ENCODE results near the gene NTRK3. TPM values are rescaled to one million over a fixed set of nuclear protein-coding genes. Genes with fewer than 3 reads are reported as not detected.

Gene NTRK3
- total and polyA plus RNA-seq, 2 of the 8 experiments (the other 6 are each of a cell fraction or from before 2014, with no cell fraction given), result 4.5 to 6.8 TPM

DNA sequence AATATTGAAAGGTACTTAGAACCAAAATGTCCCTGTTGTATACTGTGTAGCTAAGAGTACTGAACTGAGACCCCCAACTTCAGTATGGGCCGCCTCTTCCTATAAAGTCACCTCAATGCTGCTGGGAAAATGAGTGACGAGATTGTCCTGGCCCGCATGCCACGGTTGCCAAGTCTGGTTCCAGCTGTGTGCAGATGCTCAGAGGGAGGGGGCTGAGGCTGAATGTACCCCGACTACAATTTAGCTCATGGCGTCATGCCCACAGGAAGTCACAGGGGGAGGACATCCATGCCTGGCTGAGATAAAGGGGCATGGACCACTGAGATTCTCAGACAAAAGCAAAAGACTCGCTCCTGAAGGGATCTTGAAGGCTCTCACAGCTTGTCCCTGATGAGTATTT lies 271.1 kb downstream of the NTRK3 start:
- Histone ChIP-seq H3K27me3 (replicated peaks in 1 of 4; ENCODE audit: control insufficient read depth in 3 of 4, extremely low read depth in 1 of 4, insufficient read depth in 3 of 4, low read length in 3 of 4) (no peaks in the 10 kb centered on the region), H3K27ac (ENCODE audit: low read depth, low read length) (no peak overlapping the region), H2AK5ac (ENCODE audit: low read depth, low read length) (no peak overlapping the region), H3K4ac (replicated peaks; ENCODE audit: insufficient read length, low read depth, low read length) (no peak overlapping the region), H4K8ac (ENCODE audit: extremely low read depth, insufficient read depth, low read length) (no peak overlapping the region), H3K79me1 (ENCODE audit: low read depth, low read length) (no peaks in the 10 kb centered on the region), H3K4me3 (ENCODE audit: extremely low read depth in 1 of 4, insufficient read depth in 2 of 4, low read depth in 3 of 4, low read length in 4 of 4) (no peak overlapping the region), H3K56ac (replicated peaks; ENCODE audit: insufficient read length, low read depth, low read length) (no peak overlapping the region), H4K5ac (ENCODE audit: insufficient read length, low read depth, low read length) (no peak overlapping the region), H3K23ac (ENCODE audit: insufficient read length) (no peak overlapping the region), H2BK120ac (replicated peaks; ENCODE audit: low read depth, low read length) (no peak overlapping the region), H3K14ac (ENCODE audit: insufficient read length) (no peak overlapping the region), H3K79me2 (ENCODE audit: control insufficient read depth in 1 of 2, insufficient read depth in 2 of 2, low read length in 2 of 2) (no peaks in the 10 kb centered on the region), H2BK12ac (ENCODE audit: low read depth, low read length) (no peak overlapping the region), H2BK15ac (ENCODE audit: low read length) (no peak overlapping the region), H3K9me3 (ENCODE audit: insufficient read depth in 2 of 2, low read depth in 1 of 2, low read length in 1 of 2) (no peaks in the 10 kb centered on the region), H4K91ac (replicated peaks; ENCODE audit: insufficient read length, low read length) (no peak overlapping the region), H3K9ac (replicated peaks in 1 of 4; ENCODE audit: extremely low read depth in 1 of 4, low read depth in 3 of 4, low read length in 3 of 4) (no peak overlapping the region), H3K23me2 (ENCODE audit: low read depth, low read length) (no peaks in the 10 kb centered on the region), H3K36me3 (ENCODE audit: control insufficient read depth in 2 of 4, insufficient read depth in 4 of 4, low read length in 3 of 4) (no peaks in the 10 kb centered on the region), H2BK5ac (ENCODE audit: low read depth, low read length) (no peak overlapping the region), H2AFZ (ENCODE audit: low read length) (no peak overlapping the region), H4K20me1 (replicated peaks in 1 of 2; ENCODE audit: control insufficient read depth in 1 of 2, insufficient read depth in 2 of 2, low read length in 2 of 2) (no peaks in the 10 kb centered on the region), H3K18ac (ENCODE audit: extremely low read depth, low read length) (no peak overlapping the region), H3K4me2 (ENCODE audit: insufficient read depth in 1 of 2, low read depth in 2 of 2, low read length in 2 of 2) (no peak overlapping the region), H3K4me1 (replicated peaks in 1 of 4; ENCODE audit: control insufficient read depth in 3 of 4, insufficient read depth in 4 of 4, low read length in 3 of 4) (no peaks in the 10 kb centered on the region), H2BK20ac (ENCODE audit: low read length) (no peak overlapping the region)
- DNase-seq (ENCODE audit: low read depth in 1 of 2, low spot score in 2 of 2), result no peak
- ChIA-PET POLR2A (ENCODE audit: partially characterized antibody) (no interaction called here), CTCF (ENCODE audit: partially characterized antibody) (interaction anchor here (1.2 to 1.6 kb wide), 2 partner anchors 12 to 19 kb away, joined by 3 to 4 read pairs; no protein-coding TSS in a partner anchor)
- FAIRE-seq, result no peak
- 96% methylated on average over 7 of the region's 7 CpGs; no CpG with 5 or more reads in 1 of the 2 experiments for WGBS, 2 experiments (ENCODE audit: extremely low coverage in 1 of 2, insufficient coverage in 1 of 2, insufficient read length in 1 of 2, insufficient replicate concordance in 2 of 2, low coverage in 1 of 2, low lambda C conversion rate in 2 of 2, missing lambda C conversion rate in 1 of 2)
- no peak for TF ChIP-seq GABPA (IDR thresholded peaks at IDR 0.05; ENCODE audit: borderline replicate concordance, insufficient read depth, low read length)
- TF ChIP-seq GTF2F1 (IDR thresholded peaks at IDR 0.05; ENCODE audit: borderline replicate concordance, low read depth, low read length), result no peak
- TF ChIP-seq POU5F1 (IDR thresholded peaks at IDR 0.05; ENCODE audit: low read depth, low read length), result no peak
- TF ChIP-seq, protein P1, sequence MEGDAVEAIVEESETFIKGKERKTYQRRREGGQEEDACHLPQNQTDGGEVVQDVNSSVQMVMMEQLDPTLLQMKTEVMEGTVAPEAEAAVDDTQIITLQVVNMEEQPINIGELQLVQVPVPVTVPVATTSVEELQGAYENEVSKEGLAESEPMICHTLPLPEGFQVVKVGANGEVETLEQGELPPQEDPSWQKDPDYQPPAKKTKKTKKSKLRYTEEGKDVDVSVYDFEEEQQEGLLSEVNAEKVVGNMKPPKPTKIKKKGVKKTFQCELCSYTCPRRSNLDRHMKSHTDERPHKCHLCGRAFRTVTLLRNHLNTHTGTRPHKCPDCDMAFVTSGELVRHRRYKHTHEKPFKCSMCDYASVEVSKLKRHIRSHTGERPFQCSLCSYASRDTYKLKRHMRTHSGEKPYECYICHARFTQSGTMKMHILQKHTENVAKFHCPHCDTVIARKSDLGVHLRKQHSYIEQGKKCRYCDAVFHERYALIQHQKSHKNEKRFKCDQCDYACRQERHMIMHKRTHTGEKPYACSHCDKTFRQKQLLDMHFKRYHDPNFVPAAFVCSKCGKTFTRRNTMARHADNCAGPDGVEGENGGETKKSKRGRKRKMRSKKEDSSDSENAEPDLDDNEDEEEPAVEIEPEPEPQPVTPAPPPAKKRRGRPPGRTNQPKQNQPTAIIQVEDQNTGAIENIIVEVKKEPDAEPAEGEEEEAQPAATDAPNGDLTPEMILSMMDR (IDR thresholded peaks at IDR 0.05; ENCODE audit: control extremely low read depth in 1 of 3, insufficient read depth in 1 of 3, low read depth in 1 of 3, low read length in 3 of 3), result no peak
- TF ChIP-seq, protein P2, sequence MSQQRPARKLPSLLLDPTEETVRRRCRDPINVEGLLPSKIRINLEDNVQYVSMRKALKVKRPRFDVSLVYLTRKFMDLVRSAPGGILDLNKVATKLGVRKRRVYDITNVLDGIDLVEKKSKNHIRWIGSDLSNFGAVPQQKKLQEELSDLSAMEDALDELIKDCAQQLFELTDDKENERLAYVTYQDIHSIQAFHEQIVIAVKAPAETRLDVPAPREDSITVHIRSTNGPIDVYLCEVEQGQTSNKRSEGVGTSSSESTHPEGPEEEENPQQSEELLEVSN (IDR thresholded peaks at IDR 0.05), result no peak
- TF ChIP-seq HDAC6 (IDR thresholded peaks at IDR 0.05; ENCODE audit: low read depth, low read length), result no peak
- no peak for TF ChIP-seq HDAC2 (IDR thresholded peaks at IDR 0.05; ENCODE audit: borderline replicate concordance in 1 of 2, low read depth in 2 of 2, low read length in 2 of 2)
- TF ChIP-seq EZH2 (IDR thresholded peaks at IDR 0.05; ENCODE audit: low read depth, low read length, severe bottlenecking), result no peak
- TF ChIP-seq CREB1 (IDR thresholded peaks at IDR 0.05), result no peak
- no peak for TF ChIP-seq SP4 (IDR thresholded peaks at IDR 0.05; ENCODE audit: low read length)
- TF ChIP-seq TAF7 (optimal IDR thresholded peaks at IDR 0.05; ENCODE audit: borderline replicate concordance, low read depth, low read length), result no peak
